Epidermal melanocyte (primary cell): ENCODE data around the gene GTPBP1.
A peak's percentile ranks its signal among the peaks of the same experiment; 100 is the strongest.

Experiments
- DNase-seq: peaks from one replicate; pipeline ENCODE4 v3.0.0; 2011; ENCODE audit warnings: low spot score; ENCODE audit not compliant: insufficient read length

Gene GTPBP1

DNA sequence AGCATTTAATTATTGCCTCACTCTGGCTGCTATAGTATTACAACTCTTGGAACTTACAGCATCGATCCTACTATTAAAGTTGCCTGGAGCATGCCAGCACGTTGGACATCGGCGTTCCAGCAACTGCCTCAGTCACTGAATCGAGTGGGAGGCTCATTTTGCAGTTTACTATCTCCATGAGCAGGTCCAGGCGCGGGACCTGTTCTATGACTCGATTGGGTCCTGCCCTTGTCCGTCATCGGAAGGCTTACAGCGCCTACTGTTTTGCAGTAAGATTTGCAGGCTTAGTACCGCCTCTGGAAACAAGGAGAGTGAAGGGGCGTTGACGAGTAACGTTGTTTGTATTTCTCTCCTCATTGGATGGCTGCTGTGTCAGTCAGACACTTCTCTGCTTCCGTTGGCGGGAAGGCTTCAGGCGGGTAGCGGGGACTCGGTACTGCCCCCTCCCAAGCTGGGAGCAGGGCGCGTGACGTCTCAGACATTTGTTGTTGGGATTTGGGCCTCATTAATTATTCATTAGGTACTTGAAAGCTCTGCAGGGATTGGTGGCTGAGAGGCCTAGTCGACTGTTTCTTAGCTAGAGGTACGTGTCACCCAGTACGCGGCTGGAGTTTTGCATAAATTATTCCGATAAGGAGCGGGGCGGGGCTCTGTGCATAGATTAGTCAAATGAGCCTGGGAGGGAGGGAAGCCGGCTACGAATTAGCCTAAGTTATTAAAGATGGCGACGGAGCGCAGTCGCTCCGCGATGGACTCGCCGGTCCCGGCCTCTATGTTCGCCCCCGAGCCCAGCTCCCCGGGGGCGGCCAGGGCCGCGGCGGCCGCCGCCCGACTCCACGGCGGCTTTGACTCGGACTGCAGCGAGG is at the start of gene GTPBP1:
Gene GTPBP1 (plus strand): TSS at position 710 of the 866 bp plus-strand sequence. CDS start 12 bp downstream, at position 722.
- peak; percentile 99 for DNase-seq

DNA sequence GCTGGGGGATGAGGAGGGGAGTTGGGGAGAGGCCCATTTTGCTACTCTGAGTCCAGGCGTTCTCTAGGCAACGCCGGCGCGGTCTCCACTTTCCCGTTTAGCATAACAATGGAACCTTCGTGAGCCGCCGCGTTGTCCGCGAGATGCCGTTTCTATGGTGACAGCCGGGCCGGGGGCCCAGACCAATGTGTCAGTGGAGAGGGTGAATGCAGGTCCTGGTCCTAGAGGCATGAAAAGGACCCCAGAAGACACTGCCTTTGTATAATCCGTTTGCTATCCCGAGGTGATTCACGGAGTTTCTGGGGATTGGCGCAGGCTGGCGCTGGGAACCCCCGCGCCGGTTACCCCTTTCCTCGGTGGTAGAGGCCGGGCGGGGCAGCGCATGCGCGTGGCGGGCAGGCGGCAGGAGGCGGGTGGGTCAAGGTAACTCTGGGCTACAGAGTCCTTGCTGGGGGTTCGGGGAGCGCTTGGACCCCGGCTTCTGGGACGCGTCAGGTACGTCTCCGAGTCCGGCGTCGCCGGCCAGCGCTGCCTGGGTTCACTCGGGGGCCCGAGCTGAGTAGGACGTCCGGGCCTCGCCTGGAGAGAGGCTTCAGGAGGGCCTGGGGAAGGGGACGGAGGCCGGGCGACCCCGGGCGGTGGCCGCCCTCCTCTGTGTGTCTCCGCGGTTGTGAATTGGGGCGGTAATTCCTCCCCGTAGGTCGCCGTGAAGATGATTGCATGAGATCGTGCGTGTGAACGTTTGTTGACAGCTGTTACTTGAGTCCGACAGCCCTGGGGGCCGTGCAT is 49.3 kb upstream of the GTPBP1 start, which contains the start of the genes CBY1 and FAM227A:
Gene CBY1 (plus strand): TSS at position 383 of the 789 bp plus-strand sequence. CDS start 11,417 bp downstream, outside the sequence.
Gene FAM227A (minus strand): TSS at position 137 of the 789 bp plus-strand sequence. CDS start 6,224 bp downstream, outside the sequence.
- peak; percentile 91 for DNase-seq

DNA sequence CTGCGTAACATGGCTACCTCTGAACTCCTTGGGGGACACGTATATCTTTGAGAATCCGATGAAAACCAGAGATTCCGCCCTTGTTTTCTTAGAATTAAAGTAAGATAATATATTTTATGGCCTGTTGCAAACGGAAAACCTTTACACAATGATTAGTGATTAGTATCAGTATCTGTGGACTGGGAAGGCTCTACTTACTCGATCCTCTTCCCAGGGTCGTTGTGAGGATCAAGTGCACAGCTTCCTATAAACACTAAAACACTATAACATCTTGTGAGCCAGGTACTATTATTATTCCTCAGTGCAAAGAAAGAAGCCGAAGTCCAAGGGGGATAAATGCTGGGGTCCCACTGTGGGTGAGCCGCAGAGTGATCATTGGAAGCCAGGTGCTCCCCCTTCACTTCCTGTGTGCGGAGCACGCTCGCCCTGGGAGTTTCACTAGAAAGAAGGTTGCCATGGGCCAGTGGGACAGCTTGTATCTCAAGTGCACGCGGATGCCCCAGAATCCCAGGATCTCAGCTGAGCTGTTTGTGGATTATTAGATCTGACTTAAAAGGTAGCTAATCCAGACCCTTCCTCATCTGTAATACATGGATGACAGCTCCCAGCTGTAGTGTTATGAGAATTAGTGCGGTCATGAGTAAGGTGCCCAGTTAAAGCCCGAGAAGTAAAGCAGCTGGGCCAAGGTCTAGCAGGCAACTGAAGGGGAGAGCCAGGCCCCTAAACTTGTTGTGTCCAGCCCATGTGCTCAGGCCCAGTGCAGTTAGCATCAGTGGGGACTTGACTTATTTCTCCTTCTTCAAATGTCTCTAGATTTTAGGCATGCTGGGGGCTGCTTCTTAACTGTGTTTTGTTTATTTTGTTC is 48.5 kb upstream of the GTPBP1 start:
- no peak for DNase-seq

DNA sequence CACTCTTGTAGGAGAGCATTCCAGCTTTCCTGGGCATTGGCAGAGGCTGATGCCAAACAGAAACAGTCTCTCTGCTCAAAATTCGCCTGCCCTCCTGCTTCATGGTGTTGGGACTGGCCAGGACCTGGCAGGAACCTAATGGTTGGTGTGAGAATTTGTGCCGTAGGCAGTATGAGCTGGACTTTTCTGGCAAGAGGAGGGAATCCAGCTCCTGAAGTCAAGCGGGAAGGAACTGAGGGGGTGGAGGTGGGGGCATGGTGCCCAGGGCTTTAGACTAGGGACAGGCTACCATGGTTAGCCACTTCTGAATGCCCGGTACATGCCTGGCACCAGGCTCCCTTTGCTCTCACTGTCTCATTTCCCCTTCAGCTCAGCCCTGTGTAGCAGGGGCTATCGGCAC is 30.9 kb upstream of the GTPBP1 start:
- no peak for DNase-seq

DNA sequence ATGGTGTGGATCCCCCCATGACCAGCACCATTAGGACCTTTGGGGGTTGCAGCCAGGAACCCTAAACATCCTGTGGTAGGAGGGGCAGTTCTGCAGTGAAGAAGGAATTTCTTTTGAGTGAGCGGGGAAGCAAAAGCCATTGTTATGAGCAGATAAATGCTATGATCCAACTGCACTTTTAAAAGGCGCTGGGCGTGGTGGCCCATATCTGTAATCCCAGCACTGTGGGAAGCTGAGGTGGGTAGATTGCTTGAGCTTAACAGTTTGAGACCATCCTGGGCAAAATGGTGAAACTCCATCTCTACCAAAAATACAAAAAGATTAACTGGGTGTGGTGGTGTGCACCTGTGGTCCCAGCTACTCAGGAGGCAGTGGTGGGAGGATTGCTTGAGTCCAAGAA is 29.9 kb upstream of the GTPBP1 start:
- no peak for DNase-seq

DNA sequence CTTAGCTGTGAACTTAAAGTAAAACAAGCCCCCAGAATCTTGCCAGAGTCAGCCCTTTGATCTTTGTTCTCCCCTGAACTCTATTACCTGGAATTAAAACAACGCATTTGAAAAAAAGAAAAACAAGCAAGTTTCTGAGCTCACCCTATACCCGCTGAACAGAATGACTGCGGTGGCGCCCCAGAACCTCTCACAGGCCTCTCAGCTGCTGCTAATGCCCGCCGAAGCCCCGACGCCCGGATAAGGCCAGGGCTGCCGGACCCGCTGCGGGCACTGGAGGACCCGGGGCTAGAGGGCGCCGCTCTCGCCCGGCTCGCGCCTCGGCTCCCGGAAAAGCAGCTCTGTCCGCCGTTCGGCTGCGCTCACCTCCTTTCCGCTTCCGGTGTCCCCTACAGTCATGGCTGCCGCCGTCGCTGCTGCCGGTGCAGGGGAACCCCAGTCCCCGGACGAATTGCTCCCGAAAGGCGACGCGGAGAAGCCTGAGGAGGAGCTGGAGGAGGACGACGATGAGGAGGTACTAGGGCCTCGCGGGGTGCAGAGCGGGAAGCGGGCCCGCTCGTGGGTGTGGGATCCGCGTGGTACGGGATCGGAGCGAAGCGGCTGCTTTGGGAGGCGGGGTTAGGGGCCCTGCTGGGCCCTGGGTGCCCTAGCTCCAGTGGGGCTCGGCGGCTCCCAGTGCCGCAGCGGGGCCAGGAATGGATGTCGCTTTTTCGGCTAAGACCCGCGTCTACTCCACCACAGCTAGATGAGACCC is 24.0 kb upstream of the GTPBP1 start, which contains the start of gene TOMM22:
Gene TOMM22 (plus strand): TSS at position 376 of the 754 bp plus-strand sequence. CDS start 22 bp downstream, at position 398.
- peak; percentile 95 for DNase-seq

DNA sequence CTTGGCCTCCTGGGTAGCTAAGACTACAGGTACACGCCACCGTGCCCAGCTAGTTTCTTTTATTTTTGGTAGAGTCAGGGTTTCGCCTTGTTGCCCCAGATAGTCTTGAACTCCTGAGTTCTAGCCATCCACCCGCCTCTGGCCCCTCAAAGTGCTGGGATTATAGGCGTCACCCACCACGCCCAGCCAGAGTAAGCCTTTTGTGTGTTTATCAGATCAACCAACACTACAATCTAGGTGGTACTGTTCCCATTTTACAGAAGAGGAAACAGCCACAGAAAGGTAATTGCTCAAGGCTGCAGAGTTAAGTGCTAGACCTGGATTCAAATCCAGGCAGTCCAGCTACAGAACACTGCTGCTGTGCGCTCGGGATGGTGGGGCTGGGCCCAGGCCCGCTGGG is 20.8 kb upstream of the GTPBP1 start:
- no peak for DNase-seq

DNA sequence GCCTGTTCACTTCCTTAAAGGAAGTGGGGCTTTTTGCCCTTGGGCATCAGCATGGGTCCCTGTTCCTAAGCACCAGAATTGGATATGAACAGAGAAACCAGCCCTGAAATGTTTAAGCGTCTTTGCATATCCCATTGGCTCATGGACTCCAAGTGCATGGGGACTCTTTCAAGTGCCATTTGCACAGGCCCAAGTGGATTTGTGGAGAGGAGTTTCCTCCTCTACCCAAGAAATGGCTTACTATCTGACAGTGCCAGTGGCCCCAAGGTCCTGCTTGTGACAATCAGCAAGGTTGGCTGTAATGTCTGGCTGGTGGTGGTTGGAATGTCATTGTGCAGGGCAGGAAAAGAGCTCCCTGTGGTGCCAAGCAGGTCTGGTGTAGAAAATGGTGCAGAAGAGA is 20.0 kb upstream of the GTPBP1 start:
- DNase-seq, result no peak

DNA sequence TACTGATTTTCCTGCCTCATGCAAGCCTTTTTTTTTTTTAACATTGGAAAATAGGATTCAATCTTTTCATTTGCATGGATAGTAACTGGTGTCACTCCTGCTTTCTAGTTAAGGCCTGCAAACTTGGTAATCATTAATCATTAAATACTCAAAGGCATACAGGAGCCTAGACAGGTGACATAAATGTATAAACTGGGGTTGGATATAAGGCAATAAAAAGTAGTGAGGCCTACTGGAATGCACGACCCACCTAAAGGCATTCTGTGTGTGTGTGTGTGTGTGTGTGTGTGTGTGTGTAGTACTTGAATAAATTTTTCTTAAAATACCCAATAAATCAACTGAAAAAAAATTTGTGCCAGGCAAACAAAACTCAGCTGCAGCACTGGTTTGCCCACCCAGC is 16.1 kb upstream of the GTPBP1 start:
- no peak for DNase-seq

DNA sequence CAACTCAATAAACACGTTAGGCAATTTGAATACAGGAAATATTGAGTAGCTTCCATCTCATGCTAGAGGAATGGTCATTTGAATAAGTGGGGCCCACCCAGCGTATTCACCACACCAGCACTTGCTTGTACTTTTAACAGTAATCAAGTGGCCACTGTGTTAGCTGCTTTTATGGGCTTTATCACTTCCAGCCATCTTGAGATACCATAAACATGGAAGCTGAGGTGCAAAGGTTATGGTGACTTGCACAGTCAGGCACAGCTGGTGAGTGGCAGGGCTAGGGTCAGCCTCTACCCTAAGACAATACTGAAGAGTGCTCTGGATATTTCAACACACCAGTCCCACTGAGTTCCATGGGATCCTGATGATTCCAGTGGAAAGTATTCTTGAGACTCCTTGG is 11.7 kb upstream of the GTPBP1 start:
- no peak for DNase-seq

DNA sequence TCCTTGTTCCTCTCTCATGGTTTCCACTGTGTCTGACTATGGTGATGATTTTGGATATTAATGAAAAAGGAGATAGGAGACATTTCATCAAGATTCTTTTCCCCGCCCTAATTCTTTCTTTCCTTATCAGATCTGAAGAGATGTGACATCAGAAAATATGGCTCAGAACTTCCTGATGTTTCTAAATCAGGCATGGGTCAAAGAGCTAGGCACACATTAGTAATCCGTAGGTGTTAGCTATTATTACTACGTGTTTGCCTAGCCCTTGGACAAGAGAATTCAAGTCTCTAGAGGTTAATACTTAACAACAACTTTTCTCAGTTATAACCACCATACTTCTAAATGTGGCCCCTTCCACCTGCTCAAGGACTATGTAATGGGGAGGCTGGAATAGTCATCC is 10.8 kb upstream of the GTPBP1 start:
- no peak for DNase-seq

DNA sequence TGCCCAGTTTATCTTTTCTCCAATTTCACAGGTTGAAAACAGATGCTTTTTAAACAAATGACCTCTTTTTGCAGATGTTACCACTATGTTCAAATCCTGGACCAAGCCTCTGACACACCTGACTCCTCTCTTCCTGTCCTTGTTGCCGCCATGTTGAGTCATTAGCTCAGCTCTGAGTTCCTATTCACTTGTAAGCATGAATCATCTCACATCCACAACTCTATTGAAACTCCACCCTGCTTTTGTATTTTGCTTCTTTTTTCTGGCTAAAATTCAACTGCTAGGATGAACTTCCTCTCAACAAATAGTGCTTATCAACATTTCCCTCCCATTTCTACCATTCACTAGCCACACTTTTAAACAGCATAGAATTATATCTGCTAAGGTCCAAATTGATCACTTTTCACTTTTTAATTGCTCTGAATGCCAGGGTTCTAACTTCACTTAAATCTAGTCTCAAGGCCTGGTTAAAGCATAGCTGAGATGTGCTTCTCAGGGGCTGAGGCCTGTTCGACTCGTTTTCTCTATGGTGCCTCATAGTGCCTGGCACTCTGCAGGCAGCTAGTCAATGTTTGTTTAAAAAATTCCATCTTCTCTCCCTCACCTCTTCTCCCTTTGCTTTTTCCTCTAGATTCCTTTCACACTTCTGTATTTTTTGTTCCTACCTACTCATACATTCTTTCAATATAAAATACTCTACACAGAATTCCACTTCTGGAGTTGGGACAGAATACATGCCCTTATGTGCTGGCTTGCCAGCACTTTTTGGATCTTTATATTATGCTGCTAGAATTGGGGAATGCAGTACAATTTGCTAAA is 8.9 kb upstream of the GTPBP1 start:
- DNase-seq, result no peak

DNA sequence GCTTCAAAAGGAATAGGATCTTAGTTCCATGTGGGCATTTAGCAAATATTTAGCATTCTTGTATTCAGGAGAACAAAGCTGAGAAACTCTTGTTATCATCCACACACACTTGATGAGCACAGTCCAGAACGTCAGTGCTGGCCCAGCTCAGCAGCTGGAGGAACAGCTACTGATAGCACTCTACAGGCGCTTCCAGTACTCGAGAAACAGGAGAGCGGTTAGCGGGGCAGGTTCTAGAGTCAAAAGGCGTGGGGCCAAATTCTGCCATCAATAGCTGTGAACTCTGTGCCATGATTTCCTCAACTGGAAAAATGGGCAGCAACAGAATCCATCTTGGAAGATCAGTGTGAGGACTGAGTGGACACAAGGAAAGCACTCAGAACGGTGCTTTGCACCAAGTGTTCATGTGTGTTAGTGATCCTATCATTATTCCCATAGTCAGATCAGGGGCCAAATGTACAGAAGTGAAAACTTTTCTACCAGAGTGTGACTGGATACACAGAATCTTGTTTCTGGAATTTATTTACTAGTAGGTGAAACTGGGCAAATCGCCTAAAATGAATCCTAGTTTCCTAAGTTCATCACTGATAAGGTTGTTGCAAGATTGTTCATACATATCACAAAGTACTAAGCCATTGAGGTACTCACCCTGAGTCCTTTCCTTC is 8.2 kb upstream of the GTPBP1 start:
- DNase-seq, result no peak

DNA sequence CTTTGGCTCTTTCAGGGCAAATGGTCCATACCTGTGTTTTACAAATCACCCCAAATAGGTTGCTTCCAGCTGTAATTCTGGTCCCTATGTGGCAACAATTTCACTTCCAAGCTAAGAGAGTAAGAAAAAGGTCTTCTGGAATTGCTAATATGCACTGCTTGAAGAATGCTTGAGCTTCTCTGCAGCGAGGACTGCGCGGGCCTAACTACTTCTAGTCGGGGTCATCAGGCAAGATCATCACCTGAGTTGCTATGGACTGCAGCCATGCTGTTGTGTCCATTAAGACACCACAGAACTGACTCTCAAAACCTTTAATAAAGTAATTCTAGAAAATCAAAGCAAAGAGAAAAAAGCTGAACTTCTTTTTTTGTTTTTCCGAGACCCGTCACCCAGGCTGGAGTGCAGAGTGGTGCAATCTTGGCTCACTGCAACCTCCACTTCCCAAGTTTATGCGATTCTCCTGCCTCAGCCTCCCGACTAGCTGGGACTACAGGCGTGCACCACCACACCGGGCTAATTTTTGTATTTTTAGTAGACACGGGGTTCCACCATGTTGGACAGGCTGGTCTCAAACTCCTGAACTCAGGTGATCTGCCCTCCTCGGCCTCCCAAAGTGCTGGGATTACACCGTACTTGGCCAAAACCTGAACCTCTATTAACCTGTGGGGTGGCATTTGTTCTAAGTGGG is 7.2 kb upstream of the GTPBP1 start:
- DNase-seq, result no peak

DNA sequence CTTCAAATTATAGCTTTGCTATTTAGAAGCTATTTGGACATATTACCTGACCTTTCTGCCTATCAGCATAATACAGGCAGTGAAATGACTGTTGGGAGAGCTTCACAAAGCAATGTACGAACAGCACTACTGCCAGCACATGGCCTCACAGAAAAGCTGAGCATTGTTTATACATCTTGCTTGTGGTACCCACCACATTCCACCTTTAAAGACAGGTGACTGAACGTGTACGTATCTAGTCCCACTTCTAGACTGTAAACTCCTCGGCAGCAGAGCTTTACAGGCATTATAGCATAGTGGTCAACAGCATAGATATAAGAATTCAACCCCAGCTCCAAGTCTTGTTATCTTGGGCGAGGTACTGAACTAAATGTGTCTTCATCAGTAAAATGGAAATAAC is 6.6 kb upstream of the GTPBP1 start:
- no peak for DNase-seq

DNA sequence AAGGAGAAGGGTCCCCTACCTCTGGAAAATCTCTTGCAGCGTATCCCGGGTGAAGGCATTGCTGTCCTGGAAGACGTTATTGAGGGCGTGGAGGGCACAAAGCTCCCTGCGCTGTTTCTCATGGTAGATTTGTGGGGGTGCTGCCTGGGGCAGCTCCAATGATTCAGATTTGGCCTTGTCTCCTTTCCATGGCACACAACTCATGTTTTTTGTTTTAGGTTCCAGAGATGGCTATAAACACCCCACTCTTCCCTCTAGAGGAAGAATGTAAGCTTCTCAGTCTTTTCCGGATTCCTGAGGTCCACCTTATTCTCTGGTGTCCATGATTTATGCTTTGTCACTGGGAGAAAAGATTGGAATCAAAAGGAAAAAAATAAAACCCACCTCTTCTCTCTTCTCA is 6.0 kb upstream of the GTPBP1 start:
- DNase-seq, result no peak

DNA sequence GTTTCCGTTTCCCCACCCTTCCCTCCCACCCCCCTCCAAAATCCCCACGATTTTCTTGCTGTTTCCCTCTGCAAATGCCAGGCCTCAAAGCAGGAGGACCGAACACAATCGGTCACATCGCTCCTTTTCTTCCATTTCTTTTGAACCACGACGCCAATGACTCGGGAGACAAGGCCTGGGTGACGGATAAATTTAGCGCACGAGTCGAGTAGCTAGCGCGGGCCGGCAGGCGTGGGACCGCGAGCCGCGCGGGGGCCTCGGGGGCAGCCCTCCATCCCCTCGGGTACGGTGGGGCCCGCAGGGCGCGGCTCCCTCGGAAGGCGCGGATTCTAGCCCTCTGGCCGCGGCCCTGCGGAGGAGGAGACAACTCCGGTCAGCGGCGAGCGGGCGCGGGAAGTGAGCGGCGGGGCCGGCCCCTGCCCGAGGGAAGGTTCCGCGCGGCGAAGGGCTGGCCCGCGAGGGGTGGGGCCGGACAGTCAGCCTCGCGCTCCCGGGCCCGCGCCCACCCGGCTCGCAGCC is 5.4 kb upstream of the GTPBP1 start:
- no peak for DNase-seq
